BE2C (cell line): ENCODE results near the gene EEF1A1. TPM values are rescaled to one million over a fixed set of nuclear protein-coding genes. Genes with fewer than 3 reads are reported as not detected.
"Not testable (repeated sequence)": the region's sequence is repeated elsewhere in the genome, so short reads cannot be mapped to it uniquely, and the experiment has no call there.

Source experiments
- DNase-seq: peaks from one replicate; pipeline ENCODE4 v3.0.0-alpha.2; 2020
- H3K27me3 ChIP-seq: fragments of 250-450 bp; sonication (Bioruptor Pico); 2 replicates; pipeline ENCODE4 v1.5.1; 2020; ENCODE audit warnings: mild to moderate bottlenecking
- H3K36me3 ChIP-seq: fragments of 250-450 bp; sonication (Bioruptor Pico); 2 replicates; pipeline ENCODE4 v1.5.1; 2020; ENCODE audit warnings: mild to moderate bottlenecking
- H3K4me1 ChIP-seq: fragments of 250-450 bp; sonication (Bioruptor Pico); 2 replicates; pipeline ENCODE4 v1.5.1; 2020
- H3K4me3 ChIP-seq: 2 replicates; pipeline ENCODE4 v1.5.1; 2011; ENCODE audit warnings: low read depth, low read length
- H3K9me3 ChIP-seq: fragments of 250-450 bp; sonication (Bioruptor Pico); 2 replicates; pipeline ENCODE4 v1.5.1; 2020
- CTCF ChIP-seq: IDR thresholded peaks from 2 replicates; pipeline ENCODE4 v1.5.1; 2012; ENCODE audit warnings: mild to moderate bottlenecking, low read depth, low read length
- polyA plus RNA-seq: library from polyadenylated mRNA; unstranded; fragments of >200 nt; gene quantifications from one replicate; pipeline ENCODE4 v1.2.1, GENCODE V29; 2012; ENCODE audit warnings: low read depth, missing spikeins; ENCODE audit not compliant: insufficient read length, insufficient read depth

Gene EEF1A1
- polyA plus RNA-seq, result 4,146 TPM

- no peak for TF ChIP-seq CTCF
- Histone ChIP-seq H3K36me3 (peaks cover 49% of the 10 kb centered on the region), H3K4me1 (peaks cover 4% of the 10 kb centered on the region), H3K9me3 (no peaks in the 10 kb centered on the region), H3K27me3 (peaks cover 6% of the 10 kb centered on the region; the same call in 1 of the 2 replicates), H3K4me3 (peak within 1 kb of the TSS; percentile 99)
- DNase-seq, result peak; percentile 100
These were observed at the start of gene EEF1A1 for GRCh38 chr6:73520688-73521350. TSS of gene EEF1A1 (minus strand) at chr6:73521032. CDS start at chr6:73520026, 1,006 bp downstream.

- H3K4me1 ChIP-seq, result no peaks in the 10 kb centered on the region
- no peaks in the 10 kb centered on the region for H3K36me3 ChIP-seq
- no peak for TF ChIP-seq CTCF
- H3K9me3 ChIP-seq, result no peaks in the 10 kb centered on the region
- no peak overlapping the region for H3K4me3 ChIP-seq
- no peaks in the 10 kb centered on the region for H3K27me3 ChIP-seq
- DNase-seq, result no peak
These were observed 48.3 kb upstream of the EEF1A1 start for GRCh38 chr6:73569121-73569520.

- Histone ChIP-seq H3K4me1 (no peaks in the 10 kb centered on the region), H3K9me3 (no peaks in the 10 kb centered on the region), H3K27me3 (no peaks in the 10 kb centered on the region), H3K4me3 (no peak overlapping the region), H3K36me3 (no peaks in the 10 kb centered on the region)
- no peak for TF ChIP-seq CTCF
- DNase-seq, result no peak
These were observed 46.2 kb upstream of the EEF1A1 start for GRCh38 chr6:73566954-73567591.

GRCh38 chr6:73566486-73566871 lies 45.6 kb upstream of the EEF1A1 start:
- H3K27me3 ChIP-seq, H3K9me3 ChIP-seq, H3K4me3 ChIP-seq, H3K36me3 ChIP-seq, H3K4me1 ChIP-seq, DNase-seq: not testable (repeated sequence)

GRCh38 chr6:73565767-73566485 lies 45.1 kb upstream of the EEF1A1 start:
- no peak overlapping the region for H3K4me3 ChIP-seq
- no peak for TF ChIP-seq CTCF
- no peaks in the 10 kb centered on the region for H3K36me3 ChIP-seq
- H3K4me1 ChIP-seq, result no peaks in the 10 kb centered on the region
- DNase-seq, result no peak
- H3K27me3 ChIP-seq, result no peaks in the 10 kb centered on the region
- H3K9me3 ChIP-seq, result no peaks in the 10 kb centered on the region

- Histone ChIP-seq H3K9me3 (no peaks in the 10 kb centered on the region), H3K36me3 (no peaks in the 10 kb centered on the region), H3K4me1 (no peaks in the 10 kb centered on the region), H3K4me3 (no peak overlapping the region), H3K27me3 (no peaks in the 10 kb centered on the region)
- TF ChIP-seq CTCF, result no peak
- no peak for DNase-seq
These were observed 43.9 kb upstream of the EEF1A1 start for GRCh38 chr6:73564578-73565345.
